ENCODE data around the gene UBE3D. TPM values are rescaled to one million over a fixed set of nuclear protein-coding genes. Genes with fewer than 3 reads are reported as not detected.

Gene UBE3D
- total RNA-seq, 1 experiment from 2014 or later = 10.7 TPM

GRCh38 chr6:82917346-82918064 lies 148.1 kb downstream of the UBE3D start:
- Mint-ChIP-seq H3K27ac (peak overlapping the region in 1 of 3 experiments; percentile 31; a peak in 1 of 7 replicates), H3K4me3 (no peak overlapping the region), H3K36me3 (ENCODE audit: insufficient read depth in 1 of 3, low read depth in 3 of 3) (peaks cover 9 to 19% (median 14%) of the 10 kb centered on the region in 3 experiments), H3K27me3 (ENCODE audit: low read depth) (no peaks in the 10 kb centered on the region), H3K9me3 (peaks cover 8 to 15% of the 10 kb centered on the region in 2 experiments), H3K4me1 (peaks cover 4 to 9% of the 10 kb centered on the region in 2 experiments; a peak in 3 of 4 replicates)
- DNase-seq = no peak
- H3T11ph ChIP-seq (ENCODE audit: low read length) = no peak overlapping the region
- H2BK120ac ChIP-seq (ENCODE audit: low read depth, low read length, poor library complexity, severe bottlenecking) = no peak overlapping the region
- H3K14ac ChIP-seq (ENCODE audit: insufficient read depth, low read length) = no peak overlapping the region
- H3K56ac ChIP-seq (ENCODE audit: insufficient read length, low read depth, low read length) = no peak overlapping the region
- H4K8ac ChIP-seq (replicated peaks; ENCODE audit: insufficient read length, low read depth, low read length) = no peak overlapping the region
- no peaks in the 10 kb centered on the region for H3K27me3 ChIP-seq (ENCODE audit: insufficient read depth, low read length)
- H3K23me2 ChIP-seq (ENCODE audit: insufficient read length, low read depth, low read length, poor library complexity, severe bottlenecking) = no peaks in the 10 kb centered on the region
- no peak overlapping the region for H2BK5ac ChIP-seq (ENCODE audit: insufficient read length, low read length)
- no peak overlapping the region for H2BK15ac ChIP-seq (ENCODE audit: low read depth, low read length)
- no peaks in the 10 kb centered on the region for H3K79me1 ChIP-seq (ENCODE audit: insufficient read depth, low read depth, low read length, poor library complexity, severe bottlenecking)
- no peak overlapping the region for H3K27ac ChIP-seq (ENCODE audit: insufficient read length, low read depth, low read length)
- no peak overlapping the region for H3K9ac ChIP-seq (ENCODE audit: extremely low read depth, insufficient read length, low read length)
- no peak overlapping the region for H3K18ac ChIP-seq (ENCODE audit: insufficient read length, low read depth, low read length)
- no peak overlapping the region for H2AK5ac ChIP-seq (ENCODE audit: insufficient read length, low read length)
- no peak overlapping the region for H4K91ac ChIP-seq (ENCODE audit: insufficient read length, low read depth, low read length)
- no peak overlapping the region for H3K4me2 ChIP-seq (ENCODE audit: insufficient read depth, insufficient read length, low read length)
- no peaks in the 10 kb centered on the region for H3K9me3 ChIP-seq (ENCODE audit: control insufficient read depth, low read depth, low read length)
- no peak for TF ChIP-seq CTCF (conservative IDR thresholded peaks at IDR 0.05)
- H2BK20ac ChIP-seq (ENCODE audit: low read depth, low read length, poor library complexity, severe bottlenecking) = no peak overlapping the region
- no peak overlapping the region for H2BK12ac ChIP-seq (ENCODE audit: insufficient read length, low read depth, low read length)
- H4K20me1 ChIP-seq (ENCODE audit: control insufficient read depth, insufficient read depth, insufficient read length) = no peaks in the 10 kb centered on the region
- no peaks in the 10 kb centered on the region for H3K4me1 ChIP-seq (ENCODE audit: insufficient read depth, low read length)
- no peak overlapping the region for H4K5ac ChIP-seq (ENCODE audit: insufficient read length, low read depth, low read length)
- no peak overlapping the region for H2AFZ ChIP-seq (ENCODE audit: low read length)
- H3K23ac ChIP-seq (ENCODE audit: insufficient read length, low read depth, low read length) = no peak overlapping the region
- WGBS (ENCODE audit: extremely low coverage, insufficient read length, low lambda C conversion rate) = no CpG with 5 or more reads among the region's 6 CpGs
- H3K79me2 ChIP-seq (ENCODE audit: insufficient read depth, low read length) = no peaks in the 10 kb centered on the region
- H3K4ac ChIP-seq (ENCODE audit: low read depth, low read length) = no peak overlapping the region

Data from H9 (cell line).